OCI-LY3 (cell line): ENCODE results near the gene POP7.

Source experiments
- H2AFZ ChIP-seq: fragments of 200-600, 300-600 bp; shearing (Covaris generic); 2 replicates; pipeline ENCODE4 v1.6.0; 2014; ENCODE audit warnings: antibody characterized with exemption, low read depth, low read length
- H3K27ac ChIP-seq: fragments of 200-600, 300-600 bp; sonication (generic); 2 replicates; pipeline ENCODE4 v1.5.1; 2014; ENCODE audit warnings: mild to moderate bottlenecking, low read length, moderate library complexity, mixed read lengths
- H3K27me3 ChIP-seq: fragments of 200-600, 300-600 bp; sonication (generic); 2 replicates; pipeline ENCODE4 v1.6.1; 2014; ENCODE audit warnings: low read depth, low read length, mixed read lengths
- H3K36me3 ChIP-seq: fragments of 200-600, 300-600 bp; sonication (generic); replicated peaks from 2 replicates; pipeline ENCODE3; 2014; ENCODE audit warnings: low read depth, low read length, mixed read lengths
- H3K4me1 ChIP-seq: fragments of 300-600, 200-600 bp; sonication (generic); 2 replicates; pipeline ENCODE4 v1.6.1; 2014; ENCODE audit warnings: low read length, mixed read lengths
- H3K4me2 ChIP-seq: fragments of 200-600, 300-600 bp; sonication (generic); 2 replicates; pipeline ENCODE4 v1.6.1; 2014; ENCODE audit warnings: low read length, mixed read lengths
- H3K4me3 ChIP-seq: fragments of 300-600, 200-600 bp; sonication (generic); 2 replicates; pipeline ENCODE4 v1.5.1; 2014; ENCODE audit warnings: antibody characterized with exemption, mild to moderate bottlenecking, low read length, moderate library complexity
- H3K79me2 ChIP-seq: fragments of 300-600, 200-600 bp; shearing (Covaris generic); 2 replicates; pipeline ENCODE4 v1.6.1; 2014; ENCODE audit warnings: mild to moderate bottlenecking, low read length, mixed read lengths
- H3K9ac ChIP-seq: fragments of 300-600, 200-600 bp; shearing (Covaris generic); 2 replicates; pipeline ENCODE4 v1.6.0; 2014; ENCODE audit warnings: mild to moderate bottlenecking, low read length, moderate library complexity
- H3K9me3 ChIP-seq: fragments of 200-600, 300-600 bp; shearing (Covaris generic); 2 replicates; pipeline ENCODE4 v1.6.1; 2014; ENCODE audit warnings: low read length, mixed read lengths; ENCODE audit not compliant: insufficient read depth
- H4K20me1 ChIP-seq: fragments of 200-600, 300-600 bp; sonication (generic); 2 replicates; pipeline ENCODE4 v1.6.1; 2016; ENCODE audit warnings: low read length, mixed read lengths; ENCODE audit not compliant: insufficient read depth
- EZH2phosphoT487 ChIP-seq: fragments of 200-600 bp; shearing (Covaris generic); IDR thresholded peaks from 2 replicates; pipeline ENCODE4 v1.6.1; 2018; ENCODE audit warnings: antibody characterized with exemption, mixed run types, low read depth
- TF ChIP-seq, protein P1 (sequence below): fragments of 200-600, 300-600 bp; sonication (generic); IDR thresholded peaks from 2 replicates; pipeline ENCODE4 v1.5.1; 2014; ENCODE audit warnings: antibody characterized with exemption, low read length, low read depth

The POP7 gene

DNA sequence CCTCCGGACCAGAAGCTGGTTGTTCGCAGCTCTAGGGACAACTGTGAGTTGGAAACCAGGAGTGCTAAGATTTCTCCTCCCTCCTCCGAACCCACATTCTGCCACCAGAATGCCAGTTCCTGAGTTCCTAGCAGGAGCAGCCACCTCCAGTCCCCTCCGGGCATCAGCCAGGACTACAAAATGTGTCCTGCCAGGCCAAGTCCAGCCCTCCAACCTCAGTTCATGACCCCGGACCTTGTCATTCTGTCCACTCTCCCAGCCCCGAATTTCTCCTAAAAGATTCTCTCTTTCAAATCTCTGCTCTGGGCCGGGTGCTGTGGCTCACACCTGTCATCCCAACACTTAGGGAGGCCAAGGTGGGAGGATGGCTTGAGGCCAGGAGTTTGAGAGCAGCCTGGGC is 29.8 kb downstream of the POP7 start:
- no peaks in the 10 kb centered on the region for H3K79me2 ChIP-seq
- H4K20me1 ChIP-seq, result no peaks in the 10 kb centered on the region
- no peaks in the 10 kb centered on the region for H3K36me3 ChIP-seq
- no peak overlapping the region for H3K4me2 ChIP-seq
- no peak overlapping the region for H3K27ac ChIP-seq
- TF ChIP-seq EZH2phosphoT487, result no peak
- TF ChIP-seq, protein P1, sequence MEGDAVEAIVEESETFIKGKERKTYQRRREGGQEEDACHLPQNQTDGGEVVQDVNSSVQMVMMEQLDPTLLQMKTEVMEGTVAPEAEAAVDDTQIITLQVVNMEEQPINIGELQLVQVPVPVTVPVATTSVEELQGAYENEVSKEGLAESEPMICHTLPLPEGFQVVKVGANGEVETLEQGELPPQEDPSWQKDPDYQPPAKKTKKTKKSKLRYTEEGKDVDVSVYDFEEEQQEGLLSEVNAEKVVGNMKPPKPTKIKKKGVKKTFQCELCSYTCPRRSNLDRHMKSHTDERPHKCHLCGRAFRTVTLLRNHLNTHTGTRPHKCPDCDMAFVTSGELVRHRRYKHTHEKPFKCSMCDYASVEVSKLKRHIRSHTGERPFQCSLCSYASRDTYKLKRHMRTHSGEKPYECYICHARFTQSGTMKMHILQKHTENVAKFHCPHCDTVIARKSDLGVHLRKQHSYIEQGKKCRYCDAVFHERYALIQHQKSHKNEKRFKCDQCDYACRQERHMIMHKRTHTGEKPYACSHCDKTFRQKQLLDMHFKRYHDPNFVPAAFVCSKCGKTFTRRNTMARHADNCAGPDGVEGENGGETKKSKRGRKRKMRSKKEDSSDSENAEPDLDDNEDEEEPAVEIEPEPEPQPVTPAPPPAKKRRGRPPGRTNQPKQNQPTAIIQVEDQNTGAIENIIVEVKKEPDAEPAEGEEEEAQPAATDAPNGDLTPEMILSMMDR, result no peak
- H2AFZ ChIP-seq, result no peak overlapping the region
- H3K9ac ChIP-seq, result no peak overlapping the region
- H3K4me1 ChIP-seq, result no peaks in the 10 kb centered on the region
- H3K4me3 ChIP-seq, result no peak overlapping the region
- H3K27me3 ChIP-seq, result peaks cover 6% of the 10 kb centered on the region; the same call in 1 of the 2 replicates
- no peaks in the 10 kb centered on the region for H3K9me3 ChIP-seq

DNA sequence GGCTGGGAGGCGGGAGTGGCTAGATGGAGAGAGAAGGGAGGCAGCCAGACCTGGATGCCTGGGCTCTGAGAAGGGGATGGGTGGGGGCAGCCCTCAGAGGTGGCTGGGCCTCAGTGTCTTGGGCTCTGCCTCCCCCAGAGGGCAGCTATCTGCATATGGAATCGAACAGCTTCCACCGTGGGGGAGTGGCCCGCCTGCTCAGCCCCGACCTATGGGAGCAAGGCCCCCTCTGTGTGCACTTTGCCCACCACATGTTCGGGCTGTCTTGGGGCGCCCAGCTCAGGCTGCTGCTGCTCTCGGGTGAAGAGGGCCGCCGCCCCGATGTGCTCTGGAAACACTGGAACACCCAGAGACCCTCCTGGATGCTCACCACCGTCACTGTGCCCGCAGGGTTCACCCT is 30.8 kb downstream of the POP7 start:
- Histone ChIP-seq H3K9ac (no peak overlapping the region), H3K27ac (no peak overlapping the region), H2AFZ (no peak overlapping the region), H3K79me2 (no peaks in the 10 kb centered on the region), H3K4me1 (no peaks in the 10 kb centered on the region), H3K36me3 (no peaks in the 10 kb centered on the region), H3K27me3 (peaks cover 6% of the 10 kb centered on the region; the same call in 1 of the 2 replicates), H3K4me3 (no peak overlapping the region), H4K20me1 (no peaks in the 10 kb centered on the region), H3K9me3 (no peaks in the 10 kb centered on the region), H3K4me2 (no peak overlapping the region)
- TF ChIP-seq, protein P1, result no peak
- TF ChIP-seq EZH2phosphoT487, result no peak

DNA sequence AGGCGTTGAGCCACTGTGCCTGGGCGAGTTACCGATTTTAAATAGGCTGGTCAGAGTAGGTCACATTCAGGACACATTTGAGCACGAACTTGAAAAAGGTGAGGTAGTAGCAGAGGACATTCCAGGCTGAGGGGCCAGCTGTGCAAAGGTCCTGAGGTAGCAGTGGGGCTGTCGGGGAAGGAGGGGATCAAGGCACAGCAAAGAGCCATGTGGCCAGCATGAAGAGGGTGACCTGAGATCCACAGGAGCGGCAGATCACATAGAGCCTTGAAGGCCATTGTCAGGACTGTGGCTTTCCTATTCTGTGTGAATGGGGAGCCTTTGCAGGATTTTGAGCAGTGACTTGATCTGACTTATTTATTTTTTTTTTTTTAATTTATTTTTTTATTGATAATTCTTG is 34.0 kb downstream of the POP7 start:
- Histone ChIP-seq H3K9ac (no peak overlapping the region), H3K36me3 (no peaks in the 10 kb centered on the region), H3K27ac (no peak overlapping the region), H3K27me3 (no peaks in the 10 kb centered on the region), H2AFZ (no peak overlapping the region), H3K4me1 (no peaks in the 10 kb centered on the region), H3K9me3 (no peaks in the 10 kb centered on the region), H4K20me1 (no peaks in the 10 kb centered on the region), H3K79me2 (no peaks in the 10 kb centered on the region), H3K4me3 (no peak overlapping the region), H3K4me2 (no peak overlapping the region)
- TF ChIP-seq, protein P1, result no peak
- TF ChIP-seq EZH2phosphoT487, result no peak

DNA sequence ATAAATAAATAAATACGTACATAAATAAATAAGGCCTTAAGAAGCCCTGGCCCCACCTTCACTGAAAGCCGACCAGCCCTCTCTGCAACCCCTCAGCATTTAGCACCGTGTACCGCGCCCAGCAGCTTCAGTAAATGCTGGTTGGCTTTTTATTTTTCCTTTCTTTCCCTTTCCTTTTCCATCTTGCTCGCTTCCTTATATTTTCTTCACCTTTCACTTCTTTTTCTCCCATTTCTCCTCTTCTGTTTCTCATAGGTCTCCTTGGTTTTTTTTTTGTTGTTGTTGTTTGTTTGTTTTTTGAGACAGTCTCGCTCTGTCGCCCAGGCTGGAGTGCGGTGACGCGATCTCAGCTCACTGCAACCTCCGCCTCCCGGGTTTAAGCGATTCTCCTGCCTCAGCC is 38.7 kb downstream of the POP7 start:
- Histone ChIP-seq H3K36me3 (no peaks in the 10 kb centered on the region), H3K4me3 (no peak overlapping the region), H3K27me3 (no peaks in the 10 kb centered on the region), H3K9ac (no peak overlapping the region), H4K20me1 (no peaks in the 10 kb centered on the region), H2AFZ (no peak overlapping the region), H3K9me3 (no peaks in the 10 kb centered on the region), H3K27ac (no peak overlapping the region), H3K79me2 (no peaks in the 10 kb centered on the region), H3K4me1 (no peaks in the 10 kb centered on the region), H3K4me2 (no peak overlapping the region)
- TF ChIP-seq, protein P1, result no peak
- TF ChIP-seq EZH2phosphoT487, result no peak
